Activated gamma-delta T cell treated with anti-CD3 and anti-CD28 coated beads, Interleukin-2, amount 50 U/mL, for 16 hours (primary cell): Measurements from ENCODE around the gene OSTM1.
A peak's percentile ranks its signal among the peaks of the same experiment; 100 is the strongest.

Experiments
- DNase-seq: peaks from one replicate; pipeline ENCODE4 v3.0.0-alpha.2; 2020; ENCODE audit warnings: low read depth

OSTM1 gene

DNA sequence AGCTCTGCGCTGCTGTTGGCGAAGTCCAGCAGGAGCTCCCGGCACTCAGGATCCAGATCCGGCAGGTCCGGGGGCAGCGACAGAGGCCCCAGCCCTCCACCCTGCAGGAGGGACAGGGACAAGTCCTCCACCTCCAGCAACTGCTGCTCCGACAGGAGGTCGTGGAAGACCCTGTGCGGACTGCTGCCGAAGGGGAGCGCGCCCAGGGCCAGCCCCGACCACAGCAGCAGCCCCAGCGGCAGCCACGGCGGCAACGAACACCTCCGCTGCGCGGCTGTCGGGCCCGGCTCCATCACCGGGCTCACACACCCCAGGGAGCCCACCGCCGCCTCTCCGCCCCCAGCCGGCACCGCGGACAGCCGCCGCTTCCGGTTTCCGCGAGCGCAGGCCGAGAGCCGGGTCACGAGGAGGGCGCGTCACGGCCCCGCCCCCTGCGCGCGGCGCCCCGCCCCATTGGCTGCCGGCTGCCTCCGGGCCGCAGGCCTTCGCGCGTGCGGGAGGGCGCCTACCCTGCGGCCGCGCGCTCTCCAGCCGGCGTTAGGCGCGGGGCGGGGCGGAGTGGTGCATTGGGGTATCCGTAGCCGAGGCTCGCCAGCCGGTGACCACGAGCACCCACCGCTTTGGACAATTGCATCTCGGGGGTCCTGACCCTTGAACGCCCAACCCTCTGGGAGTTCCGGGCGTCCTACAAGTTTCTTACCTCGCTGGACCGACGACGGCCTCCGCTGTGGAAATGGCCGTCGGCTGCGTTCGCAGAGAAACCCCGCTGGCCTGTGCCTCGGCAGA is at the start of gene OSTM1:
OSTM1 (minus strand) TSS at position 383 of the 786 bp plus-strand sequence; CDS start at position 293, 90 bp downstream.
- DNase-seq: peak; percentile 91

- DNase-seq: no peak
Observed at GRCh38 chr6:108123946-108124345, 49.4 kb upstream of the OSTM1 start.

DNA sequence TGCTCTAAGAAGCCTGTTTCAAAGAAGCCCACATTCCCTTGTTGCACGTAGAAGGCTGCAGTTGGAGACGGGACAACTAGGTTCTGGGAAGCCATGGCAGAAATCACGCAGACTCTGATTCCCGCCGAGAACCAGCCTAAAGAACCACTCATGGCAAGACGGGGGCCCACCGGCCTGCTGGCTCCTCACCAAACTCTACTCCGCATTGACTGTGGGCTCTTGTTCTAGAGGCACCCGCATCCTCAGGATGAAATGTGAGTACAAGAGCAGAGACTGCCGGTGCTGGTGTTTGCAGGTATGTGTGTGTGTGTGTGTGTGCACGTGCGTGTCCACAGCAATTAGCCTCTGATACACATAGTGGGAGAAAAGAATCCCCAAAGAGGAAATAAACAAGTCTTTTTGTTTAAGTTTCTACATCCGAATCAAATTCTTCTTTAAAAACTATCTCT is 49.0 kb upstream of the OSTM1 start:
- DNase-seq: no peak

- DNase-seq: no peak
Observed at GRCh38 chr6:108121612-108122011, 47.1 kb upstream of the OSTM1 start.

GRCh38 chr6:108120311-108120710 is 45.8 kb upstream of the OSTM1 start:
- DNase-seq: no peak

GRCh38 chr6:108119769-108120141 is 45.2 kb upstream of the OSTM1 start:
- no peak for DNase-seq

GRCh38 chr6:108118810-108119768 is 44.5 kb upstream of the OSTM1 start:
- DNase-seq: no peak

DNA sequence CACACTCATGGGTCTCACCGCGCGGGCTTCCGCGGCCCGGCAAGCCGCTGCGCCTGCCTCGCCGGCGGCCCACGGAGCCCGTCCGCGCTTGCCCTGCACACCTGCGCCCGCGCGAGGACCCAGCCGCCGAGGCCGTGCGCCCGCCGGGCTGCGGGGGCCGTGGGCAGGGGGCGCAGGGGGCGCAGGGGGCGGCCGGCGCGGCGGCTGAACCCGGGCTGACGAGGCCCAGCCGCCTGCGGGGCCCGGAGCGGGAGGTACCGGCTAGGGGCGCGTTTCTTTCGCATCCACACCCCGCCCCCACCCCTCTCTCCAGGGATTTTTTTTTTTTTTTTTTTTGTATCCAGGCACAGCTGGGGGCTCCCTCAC is 43.8 kb upstream of the OSTM1 start:
- DNase-seq: no peak

GRCh38 chr6:108117427-108118358 is 43.2 kb upstream of the OSTM1 start:
- DNase-seq: no peak

DNA sequence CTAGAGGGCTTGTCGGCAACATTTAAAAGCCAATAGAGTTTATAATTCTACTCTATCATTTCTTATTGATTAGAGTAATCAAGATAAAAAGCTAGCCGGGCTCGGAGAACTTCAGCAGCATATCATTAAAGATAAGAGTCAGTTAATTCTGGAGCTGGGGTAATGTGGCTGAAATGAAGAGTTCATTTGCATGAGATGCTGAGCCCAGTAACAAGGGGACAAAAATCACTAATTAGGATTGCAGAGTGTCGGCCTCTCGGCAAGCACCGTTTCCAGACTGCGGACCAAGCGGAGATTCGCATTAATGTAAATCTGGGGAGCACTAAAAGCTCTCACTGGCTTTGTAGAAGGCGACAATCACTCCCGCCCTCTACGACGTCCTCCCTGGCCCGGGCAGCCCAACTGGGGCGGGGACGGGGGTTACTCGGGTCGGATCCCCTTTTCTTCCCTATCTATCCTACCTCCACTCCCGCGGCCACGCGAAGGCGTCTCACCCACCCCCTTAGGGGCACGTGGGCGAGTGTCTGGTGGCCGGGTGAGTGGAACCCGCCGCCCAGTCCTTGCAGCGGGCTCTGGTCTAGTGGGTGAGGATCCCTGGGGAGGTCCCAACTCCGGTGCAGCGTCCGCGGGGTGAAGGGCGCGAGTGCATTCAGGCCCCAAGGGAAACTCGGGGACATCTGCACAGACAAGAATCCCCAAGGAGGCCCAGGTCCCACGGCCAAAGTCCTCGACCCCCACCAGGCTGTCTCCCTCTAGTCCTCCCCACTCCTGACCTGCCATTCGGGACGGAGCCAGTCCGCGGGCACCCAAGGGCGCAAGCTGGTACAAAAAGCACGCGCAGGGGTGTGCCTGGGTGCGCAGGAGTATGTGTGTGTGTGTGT is 42.2 kb upstream of the OSTM1 start:
- DNase-seq: no peak

GRCh38 chr6:108115598-108116058 is 41.1 kb upstream of the OSTM1 start:
- no peak for DNase-seq

DNA sequence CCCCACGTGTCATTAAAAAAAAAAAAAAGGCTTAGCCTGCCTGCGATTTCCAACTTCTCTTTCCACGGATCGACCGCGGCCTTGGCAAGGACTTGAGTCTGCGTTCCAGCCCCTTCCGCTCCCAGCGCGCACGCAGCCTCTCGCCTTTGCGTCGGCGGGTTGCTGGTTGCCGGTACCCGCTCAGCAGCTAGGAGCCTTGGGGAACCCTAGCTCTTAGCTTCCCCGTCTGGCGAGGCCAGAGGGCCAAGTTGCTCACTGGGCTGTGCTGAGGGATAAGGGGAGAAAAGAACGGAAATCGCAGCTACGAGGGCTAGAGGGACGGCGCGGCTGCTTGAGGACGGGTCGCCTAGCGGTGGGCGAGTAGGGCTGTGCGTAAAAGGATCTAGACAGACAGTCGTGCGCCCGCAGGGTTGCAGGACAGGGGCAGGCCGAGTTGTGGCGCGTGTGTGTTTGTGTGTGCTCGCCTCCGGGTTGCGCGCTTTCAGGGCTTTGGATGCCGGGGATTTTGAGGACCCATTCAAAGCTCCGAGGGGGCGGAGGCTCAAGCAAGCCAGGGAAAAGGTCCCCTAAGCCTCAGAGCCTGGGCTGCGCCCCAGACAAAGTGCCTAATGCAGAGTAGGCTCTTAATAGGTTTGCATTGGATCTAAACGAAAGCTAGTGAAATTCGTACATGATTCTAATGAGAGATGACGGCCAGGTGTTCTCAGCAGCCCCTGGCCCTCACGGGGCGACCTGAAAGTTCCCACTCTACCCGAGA is 40.5 kb upstream of the OSTM1 start:
- no peak for DNase-seq

DNA sequence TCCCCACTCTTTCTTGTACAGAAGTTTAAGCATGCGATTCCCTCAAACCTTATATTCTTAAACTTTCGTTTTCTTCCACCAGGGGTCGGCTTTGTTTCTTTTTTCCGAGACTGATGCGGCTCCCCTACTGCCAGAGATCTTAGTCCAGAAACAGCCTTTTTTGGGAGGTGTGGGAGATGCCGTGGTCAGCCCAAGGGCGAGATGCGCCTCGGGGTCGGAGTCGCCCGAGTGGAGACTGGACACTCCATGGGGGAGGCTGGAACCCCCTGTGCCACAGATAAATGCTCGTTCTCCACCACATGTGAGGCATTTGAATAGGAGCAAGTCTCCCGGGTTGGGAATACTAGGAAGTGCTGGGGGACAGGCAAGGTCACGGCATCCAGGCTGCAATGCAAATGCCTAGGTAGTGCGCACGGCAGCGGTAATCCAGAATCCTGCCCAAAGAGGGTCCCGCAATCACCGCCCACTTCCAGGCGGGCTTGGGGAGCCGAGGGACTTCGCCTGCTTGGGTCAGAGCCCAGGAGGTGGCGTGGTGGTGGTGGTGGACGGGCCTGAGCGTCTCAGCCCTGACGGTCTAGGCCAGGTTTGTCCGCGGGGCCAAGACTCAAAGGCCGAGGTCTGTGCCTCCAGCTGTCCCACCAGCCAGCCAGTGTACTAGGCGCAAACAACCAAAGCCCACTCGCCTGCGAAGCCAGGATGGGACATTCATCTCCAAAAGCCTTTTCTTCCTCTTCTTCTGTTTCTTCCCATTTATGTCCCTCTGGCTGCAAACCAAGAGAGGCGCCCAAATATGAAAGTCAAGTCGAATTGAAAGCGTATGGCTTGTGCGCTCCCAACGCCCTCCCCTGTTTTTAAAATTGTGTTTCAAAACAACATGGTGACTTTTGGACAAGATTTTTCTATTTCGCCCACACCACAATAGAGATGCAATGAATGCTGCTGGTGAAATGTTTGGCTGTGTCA is 39.3 kb upstream of the OSTM1 start:
- DNase-seq: no peak

- no peak for DNase-seq
Observed at GRCh38 chr6:108108374-108108773, 33.8 kb upstream of the OSTM1 start.

GRCh38 chr6:108107102-108107501 is 32.6 kb upstream of the OSTM1 start:
- no peak for DNase-seq

- DNase-seq: no peak
Observed at GRCh38 chr6:108106694-108107093, 32.2 kb upstream of the OSTM1 start.

GRCh38 chr6:108106261-108106660 is 31.7 kb upstream of the OSTM1 start:
- DNase-seq: no peak

GRCh38 chr6:108105571-108105970 is 31.0 kb upstream of the OSTM1 start:
- no peak for DNase-seq

- DNase-seq: no peak
Observed at GRCh38 chr6:108102965-108103364, 28.4 kb upstream of the OSTM1 start.
